Measurements from ENCODE around the gene NUDC.
A peak's percentile ranks its signal among the peaks of the same experiment; 100 is the strongest.
"Not testable (repeated sequence)": the region's sequence is repeated elsewhere in the genome, so short reads cannot be mapped to it uniquely, and the experiment has no call there.

Gene NUDC

GRCh38 chr1:26921540-26922430 lies at the start of gene NUDC:
Gene NUDC (plus strand): TSS chr1:26921743. CDS start chr1:26921849, 106 bp downstream.
- ATAC-seq, result peak; percentile 94

GRCh38 chr1:26873097-26873496 lies 48.4 kb upstream of the NUDC start:
- H3K4me1 Mint-ChIP-seq; H3K9me3 Mint-ChIP-seq; ATAC-seq; H3K36me3 Mint-ChIP-seq (ENCODE audit: low read depth); DNase-seq; H3K27ac Mint-ChIP-seq; H3K4me3 Mint-ChIP-seq; H3K27me3 Mint-ChIP-seq: not testable (repeated sequence)

More at GRCh38 chr1:26921540-26922430, at the start of gene NUDC:
- no peaks in the 10 kb centered on the region for H3K9me3 Mint-ChIP-seq
- peaks cover 39% of the 10 kb centered on the region for H3K36me3 Mint-ChIP-seq (ENCODE audit: low read depth)
- H3K27ac Mint-ChIP-seq, result peak within 1 kb of the TSS; percentile 97
- DNase-seq, result peak; percentile 94
- peaks cover 40% of the 10 kb centered on the region for H3K4me1 Mint-ChIP-seq
- no peaks in the 10 kb centered on the region for H3K27me3 Mint-ChIP-seq
- peak within 1 kb of the TSS; percentile 94 for H3K4me3 Mint-ChIP-seq

- DNase-seq (no peak), ATAC-seq (no peak)
- no peaks in the 10 kb centered on the region for H3K27me3 Mint-ChIP-seq
- peaks cover 13% of the 10 kb centered on the region for H3K36me3 Mint-ChIP-seq (ENCODE audit: low read depth)
- H3K4me3 Mint-ChIP-seq, result no peak overlapping the region
- H3K9me3 Mint-ChIP-seq, result no peaks in the 10 kb centered on the region
- no peak overlapping the region for H3K27ac Mint-ChIP-seq
- peaks cover 4% of the 10 kb centered on the region for H3K4me1 Mint-ChIP-seq
These were observed 46.6 kb upstream of the NUDC start for GRCh38 chr1:26874896-26875295.

GRCh38 chr1:26877326-26877725 lies 44.2 kb upstream of the NUDC start:
- Mint-ChIP-seq H3K4me3 (no peak overlapping the region), H3K9me3 (no peaks in the 10 kb centered on the region), H3K27ac (no peak overlapping the region), H3K27me3 (no peaks in the 10 kb centered on the region), H3K4me1 (peaks cover 4% of the 10 kb centered on the region), H3K36me3 (ENCODE audit: low read depth) (peaks cover 20% of the 10 kb centered on the region)
- DNase-seq (no peak), ATAC-seq (no peak)

GRCh38 chr1:26879793-26880192 lies 41.8 kb upstream of the NUDC start:
- H3K4me3 Mint-ChIP-seq, result no peak overlapping the region
- ATAC-seq (no peak), DNase-seq (no peak)
- H3K9me3 Mint-ChIP-seq, result no peaks in the 10 kb centered on the region
- no peak overlapping the region for H3K27ac Mint-ChIP-seq
- peaks cover 38% of the 10 kb centered on the region for H3K36me3 Mint-ChIP-seq (ENCODE audit: low read depth)
- peaks cover 4% of the 10 kb centered on the region for H3K4me1 Mint-ChIP-seq
- H3K27me3 Mint-ChIP-seq, result no peaks in the 10 kb centered on the region

GRCh38 chr1:26881611-26882010 lies 39.9 kb upstream of the NUDC start:
- not testable (repeated sequence) for H3K4me1 Mint-ChIP-seq, H3K27ac Mint-ChIP-seq, DNase-seq, H3K27me3 Mint-ChIP-seq, H3K4me3 Mint-ChIP-seq, H3K9me3 Mint-ChIP-seq, ATAC-seq
- H3K36me3 Mint-ChIP-seq (ENCODE audit: low read depth), result peaks cover 48% of the 10 kb centered on the region

- H3K36me3 Mint-ChIP-seq (ENCODE audit: low read depth), result peaks cover 49% of the 10 kb centered on the region
- H3K4me1 Mint-ChIP-seq, result peaks cover 7% of the 10 kb centered on the region
- no peaks in the 10 kb centered on the region for H3K9me3 Mint-ChIP-seq
- DNase-seq, result no peak
- no peak overlapping the region for H3K4me3 Mint-ChIP-seq
- H3K27ac Mint-ChIP-seq, result no peak overlapping the region
- H3K27me3 Mint-ChIP-seq, result no peaks in the 10 kb centered on the region
- no peak for ATAC-seq
These were observed 38.7 kb upstream of the NUDC start for GRCh38 chr1:26882696-26883463.

GRCh38 chr1:26887125-26887524 lies 34.4 kb upstream of the NUDC start:
- no peaks in the 10 kb centered on the region for H3K27me3 Mint-ChIP-seq
- peaks cover 56% of the 10 kb centered on the region for H3K36me3 Mint-ChIP-seq (ENCODE audit: low read depth)
- H3K4me1 Mint-ChIP-seq, result peaks cover 31% of the 10 kb centered on the region
- peak overlapping the region; percentile 23 for H3K27ac Mint-ChIP-seq
- DNase-seq (no peak), ATAC-seq (no peak)
- no peaks in the 10 kb centered on the region for H3K9me3 Mint-ChIP-seq
- peak overlapping the region; percentile 38 for H3K4me3 Mint-ChIP-seq

- peaks cover 51% of the 10 kb centered on the region for H3K36me3 Mint-ChIP-seq (ENCODE audit: low read depth)
- H3K9me3 Mint-ChIP-seq, result no peaks in the 10 kb centered on the region
- H3K4me3 Mint-ChIP-seq, result peak overlapping the region; percentile 97
- H3K27ac Mint-ChIP-seq, result peak overlapping the region; percentile 95
- DNase-seq (no peak), ATAC-seq (no peak)
- no peaks in the 10 kb centered on the region for H3K27me3 Mint-ChIP-seq
- peaks cover 31% of the 10 kb centered on the region for H3K4me1 Mint-ChIP-seq
These were observed 33.3 kb upstream of the NUDC start for GRCh38 chr1:26888231-26888630.

GRCh38 chr1:26889551-26890466 lies 31.7 kb upstream of the NUDC start, which contains the start of gene GPN2:
Gene GPN2 (minus strand): TSS chr1:26890283. CDS start chr1:26890096, 187 bp downstream.
- ATAC-seq (peak; percentile 97), DNase-seq (peak; percentile 84)
- Mint-ChIP-seq H3K27me3 (no peaks in the 10 kb centered on the region), H3K4me3 (peak within 1 kb of the TSS; percentile 97), H3K36me3 (ENCODE audit: low read depth) (peaks cover 46% of the 10 kb centered on the region), H3K4me1 (peaks cover 31% of the 10 kb centered on the region), H3K9me3 (no peaks in the 10 kb centered on the region), H3K27ac (peak within 1 kb of the TSS; percentile 95)

- DNase-seq, result no peak
- H3K9me3 Mint-ChIP-seq, result no peaks in the 10 kb centered on the region
- peaks cover 40% of the 10 kb centered on the region for H3K36me3 Mint-ChIP-seq (ENCODE audit: low read depth)
- peak overlapping the region; percentile 95 for H3K27ac Mint-ChIP-seq
- H3K27me3 Mint-ChIP-seq, result no peaks in the 10 kb centered on the region
- peak; percentile 37 for ATAC-seq
- H3K4me1 Mint-ChIP-seq, result peaks cover 27% of the 10 kb centered on the region
- H3K4me3 Mint-ChIP-seq, result peak overlapping the region; percentile 97
These were observed 31.1 kb upstream of the NUDC start for GRCh38 chr1:26890467-26890796.

- Mint-ChIP-seq H3K27me3 (no peaks in the 10 kb centered on the region), H3K36me3 (ENCODE audit: low read depth) (peaks cover 27% of the 10 kb centered on the region), H3K9me3 (no peaks in the 10 kb centered on the region), H3K27ac (no peak overlapping the region), H3K4me1 (peaks cover 22% of the 10 kb centered on the region), H3K4me3 (no peak overlapping the region)
- no peak for DNase-seq
- no peak for ATAC-seq
These were observed 27.3 kb upstream of the NUDC start for GRCh38 chr1:26894263-26894662.

- ATAC-seq (no peak), DNase-seq (no peak)
- H3K9me3 Mint-ChIP-seq, result no peaks in the 10 kb centered on the region
- no peak overlapping the region for H3K4me3 Mint-ChIP-seq
- H3K36me3 Mint-ChIP-seq (ENCODE audit: low read depth), result peaks cover 20% of the 10 kb centered on the region
- H3K4me1 Mint-ChIP-seq, result peaks cover 29% of the 10 kb centered on the region
- no peaks in the 10 kb centered on the region for H3K27me3 Mint-ChIP-seq
- H3K27ac Mint-ChIP-seq, result no peak overlapping the region
These were observed 24.2 kb upstream of the NUDC start for GRCh38 chr1:26897351-26897750.
